ENCODE results near the gene ADGRA1.

DNA sequence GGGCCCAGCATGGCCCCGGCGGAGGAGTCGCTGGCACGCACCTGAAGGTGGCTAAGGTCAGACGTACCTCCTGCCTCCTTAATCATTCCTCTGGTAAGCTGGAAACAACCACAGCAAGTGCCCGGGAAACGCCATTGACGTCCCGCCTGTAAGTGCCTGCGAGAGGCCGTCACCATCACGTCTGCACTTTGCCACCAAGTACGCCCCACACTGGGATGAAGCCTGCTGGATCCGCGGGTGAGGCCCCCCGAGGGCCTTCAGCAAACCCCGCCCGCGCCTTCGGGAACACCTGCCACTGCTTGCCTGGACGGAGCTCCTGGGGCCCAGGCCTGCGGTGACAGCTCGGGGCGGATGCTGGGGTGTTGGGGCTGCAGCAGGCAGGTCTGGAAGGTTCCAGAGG, 12.5 kb downstream of the ADGRA1 start:
- TF ChIP-seq, protein P1, sequence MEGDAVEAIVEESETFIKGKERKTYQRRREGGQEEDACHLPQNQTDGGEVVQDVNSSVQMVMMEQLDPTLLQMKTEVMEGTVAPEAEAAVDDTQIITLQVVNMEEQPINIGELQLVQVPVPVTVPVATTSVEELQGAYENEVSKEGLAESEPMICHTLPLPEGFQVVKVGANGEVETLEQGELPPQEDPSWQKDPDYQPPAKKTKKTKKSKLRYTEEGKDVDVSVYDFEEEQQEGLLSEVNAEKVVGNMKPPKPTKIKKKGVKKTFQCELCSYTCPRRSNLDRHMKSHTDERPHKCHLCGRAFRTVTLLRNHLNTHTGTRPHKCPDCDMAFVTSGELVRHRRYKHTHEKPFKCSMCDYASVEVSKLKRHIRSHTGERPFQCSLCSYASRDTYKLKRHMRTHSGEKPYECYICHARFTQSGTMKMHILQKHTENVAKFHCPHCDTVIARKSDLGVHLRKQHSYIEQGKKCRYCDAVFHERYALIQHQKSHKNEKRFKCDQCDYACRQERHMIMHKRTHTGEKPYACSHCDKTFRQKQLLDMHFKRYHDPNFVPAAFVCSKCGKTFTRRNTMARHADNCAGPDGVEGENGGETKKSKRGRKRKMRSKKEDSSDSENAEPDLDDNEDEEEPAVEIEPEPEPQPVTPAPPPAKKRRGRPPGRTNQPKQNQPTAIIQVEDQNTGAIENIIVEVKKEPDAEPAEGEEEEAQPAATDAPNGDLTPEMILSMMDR (IDR thresholded peaks at IDR 0.05; ENCODE audit: low read length) = no peak
- no peak for TF ChIP-seq EZH2phosphoT487 (IDR thresholded peaks at IDR 0.05; ENCODE audit: low read length)
- TF ChIP-seq EZH2 (optimal IDR thresholded peaks at IDR 0.05; ENCODE audit: low read depth, low read length) = no peak

All from MM.1S (cell line).